Activated CD4-positive, alpha-beta T cell treated with anti-CD3 and anti-CD28 coated beads, Interleukin-2, amount 50 U/mL, for 4 hours (primary cell): ENCODE measurements around the gene PODXL2.
A peak's percentile ranks its signal among the peaks of the same experiment; 100 is the strongest.
"Not testable (repeated sequence)": the region's sequence is repeated elsewhere in the genome, so short reads cannot be mapped to it uniquely, and the experiment has no call there.

Source experiments
- DNase-seq, 2 experiments: peaks; one replicate each; pipeline ENCODE4 v3.0.0-alpha.2; 2020

PODXL2 gene

DNA sequence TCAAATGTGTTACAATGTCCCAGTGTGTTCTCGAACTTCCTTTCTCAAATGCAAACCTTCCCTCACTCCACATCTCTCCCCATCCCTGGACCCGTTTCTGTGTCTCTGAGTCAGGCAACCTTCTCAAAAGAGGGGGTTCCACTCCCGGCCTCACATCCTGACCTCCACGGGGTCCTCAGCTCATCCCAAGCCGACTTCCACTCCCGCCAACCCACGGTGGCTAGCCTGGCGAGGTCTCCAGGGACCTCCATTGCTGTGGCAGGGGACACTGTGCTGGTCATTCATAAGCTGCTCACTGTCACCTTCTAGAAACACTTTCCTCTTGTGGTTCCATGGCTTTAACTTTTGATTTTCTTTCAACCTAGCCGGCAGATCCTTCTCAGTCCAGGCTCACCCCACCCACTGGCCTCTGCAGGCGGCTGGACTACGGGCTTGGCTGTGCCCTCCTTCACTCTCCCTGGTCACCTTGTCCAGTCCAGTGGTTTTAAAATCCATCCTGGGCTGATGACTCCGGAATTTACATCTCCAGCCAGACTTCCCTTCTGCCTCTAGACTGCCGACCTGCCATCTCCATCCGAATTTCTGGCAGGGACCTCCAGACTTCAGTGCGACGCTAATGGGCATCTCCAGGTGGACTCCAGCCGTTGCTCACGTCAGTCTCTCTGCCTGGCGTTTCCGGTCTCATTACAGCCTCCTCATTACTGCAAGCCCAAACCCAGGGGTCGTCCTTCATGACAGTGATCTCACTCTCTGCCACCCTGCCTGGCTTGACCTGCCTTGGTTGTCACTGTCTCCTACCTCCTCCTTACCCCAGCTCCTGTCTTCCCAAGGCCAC, 63.7 kb downstream of the PODXL2 start:
- no peak for DNase-seq

GRCh38 chr3:127693336-127693843, 64.4 kb downstream of the PODXL2 start:
- no peak for DNase-seq

DNA sequence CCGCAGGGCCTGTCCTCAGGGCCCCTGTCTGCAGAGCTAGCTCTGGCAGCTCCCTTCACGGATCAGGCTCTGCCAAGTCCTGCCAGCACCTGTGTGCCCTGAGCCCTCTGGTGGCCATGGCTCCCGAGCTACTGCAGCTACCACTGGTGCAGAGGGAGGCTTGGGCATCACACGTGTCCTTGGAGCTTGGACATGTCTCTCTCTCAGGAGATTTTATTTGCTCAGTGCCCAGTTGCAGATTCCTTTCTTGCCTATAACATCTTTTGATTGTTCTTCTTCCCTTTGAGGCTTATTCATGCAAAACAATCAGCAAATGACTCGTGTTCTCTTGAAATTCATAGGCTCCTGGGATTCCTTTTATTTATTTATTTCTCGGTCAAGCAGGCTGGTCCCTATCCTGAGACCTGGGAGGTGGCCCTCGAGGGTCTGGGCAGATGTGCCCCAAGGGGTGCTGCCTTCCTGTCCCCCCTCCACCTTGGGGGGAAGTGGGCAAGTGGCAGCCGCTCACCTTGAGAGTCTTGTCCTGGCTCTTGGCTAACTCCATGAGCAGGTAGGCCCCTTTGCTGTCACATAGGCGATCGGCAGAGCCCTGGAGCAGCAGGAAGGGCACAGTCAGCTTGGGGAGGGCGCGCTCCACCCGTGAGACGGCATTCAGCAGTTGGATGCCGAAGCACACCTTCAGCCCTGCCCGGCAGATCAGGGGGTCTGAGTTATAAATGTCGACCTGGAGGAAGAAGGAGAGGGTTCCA, 65.7 kb downstream of the PODXL2 start:
- peak; percentile 30 to 31 for DNase-seq

GRCh38 chr3:127697551-127698240, 68.7 kb downstream of the PODXL2 start:
- peak; percentile 19 for DNase-seq

- no peak for DNase-seq
These were observed 69.3 kb downstream of the PODXL2 start for GRCh38 chr3:127698286-127698685.

GRCh38 chr3:127698691-127699415, 69.9 kb downstream of the PODXL2 start:
- no peak for DNase-seq

DNA sequence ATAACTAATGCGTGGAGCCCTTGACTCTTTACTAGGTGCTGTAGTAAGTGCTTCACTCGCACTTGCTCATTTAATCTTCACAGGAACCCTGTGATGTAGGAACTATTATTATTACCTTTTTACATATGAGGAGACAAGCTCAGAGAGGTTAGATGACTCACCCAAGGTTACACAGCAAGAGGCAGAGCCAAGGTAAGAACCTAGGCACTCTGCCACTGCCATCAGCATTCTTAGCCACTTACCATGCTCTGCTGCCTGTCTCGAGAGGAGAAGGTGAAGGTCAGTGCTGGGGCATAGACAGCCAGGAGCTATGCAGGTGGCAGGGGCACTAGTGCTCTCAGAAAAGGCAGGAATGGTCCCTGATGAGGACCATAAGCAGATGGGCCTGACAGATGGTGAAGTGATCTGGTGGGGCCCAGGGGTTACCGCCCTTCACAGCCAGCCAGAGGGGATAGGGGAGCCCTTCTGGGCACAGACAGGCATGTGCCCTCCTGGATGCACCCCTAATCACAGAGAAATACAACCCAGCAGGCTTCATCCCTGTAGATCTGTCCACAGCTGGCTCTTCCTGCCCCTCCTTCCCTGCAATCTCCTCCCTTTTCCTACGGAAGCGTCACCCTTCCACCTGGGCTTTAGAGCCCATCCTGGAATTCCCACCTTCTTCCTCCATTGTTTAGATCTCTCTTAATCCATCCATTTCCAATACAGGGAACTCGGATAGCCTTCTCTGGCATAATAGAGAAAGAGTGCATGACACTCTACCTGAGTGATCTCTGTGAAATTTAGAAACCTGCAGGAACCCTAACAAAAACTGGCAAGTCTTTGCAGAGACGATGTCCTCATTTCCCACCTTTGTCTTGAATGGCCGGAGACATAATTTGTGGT, 70.7 kb downstream of the PODXL2 start:
- no peak for DNase-seq

DNA sequence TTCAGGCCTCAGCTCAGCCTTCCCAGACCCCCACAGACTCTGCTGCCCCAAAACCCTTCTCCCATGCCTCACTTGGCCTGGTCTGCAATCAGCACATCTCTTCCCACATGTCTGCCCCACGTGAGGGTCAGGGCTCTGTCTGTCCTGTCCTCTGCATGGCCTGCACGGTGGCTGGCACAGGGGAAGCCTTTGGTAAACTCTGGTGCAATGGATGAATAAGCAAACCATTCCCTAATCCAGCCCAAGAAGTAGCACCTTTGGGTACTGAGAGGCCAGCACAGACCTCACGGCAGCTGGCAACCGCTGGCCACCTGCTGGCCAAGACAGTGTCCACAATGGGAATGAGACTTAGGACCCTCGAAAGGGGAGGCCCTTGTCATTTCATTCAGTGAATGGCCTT, 71.4 kb downstream of the PODXL2 start:
- no peak for DNase-seq

- DNase-seq, result no peak
These were observed 72.4 kb downstream of the PODXL2 start for GRCh38 chr3:127701280-127701911.

DNA sequence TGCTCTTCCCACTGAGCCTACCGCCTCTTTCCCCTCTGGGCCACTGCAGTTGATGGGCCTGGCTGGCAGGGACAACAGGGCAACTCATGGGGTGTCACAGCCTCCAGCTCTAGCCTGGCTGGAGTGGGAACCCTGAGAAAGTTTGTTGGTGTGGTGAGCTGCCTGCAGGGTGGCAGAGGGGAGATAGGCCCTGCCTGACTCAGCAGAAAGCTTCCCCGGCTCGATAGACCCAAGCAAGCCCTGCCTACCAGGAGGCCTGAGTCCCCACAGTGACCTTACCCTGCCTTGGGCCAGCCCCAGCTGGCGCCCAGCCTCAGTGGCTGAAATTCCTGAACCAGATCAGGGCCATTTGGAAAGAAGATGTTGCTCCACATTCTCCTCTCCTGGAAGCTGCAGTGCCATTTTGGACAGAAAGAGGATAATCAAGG, 73.2 kb downstream of the PODXL2 start:
- DNase-seq, result no peak

- DNase-seq, result not testable (repeated sequence)
These were observed 75.9 kb downstream of the PODXL2 start for GRCh38 chr3:127704840-127705239.

GRCh38 chr3:127706312-127706711, 77.3 kb downstream of the PODXL2 start:
- no peak for DNase-seq

DNA sequence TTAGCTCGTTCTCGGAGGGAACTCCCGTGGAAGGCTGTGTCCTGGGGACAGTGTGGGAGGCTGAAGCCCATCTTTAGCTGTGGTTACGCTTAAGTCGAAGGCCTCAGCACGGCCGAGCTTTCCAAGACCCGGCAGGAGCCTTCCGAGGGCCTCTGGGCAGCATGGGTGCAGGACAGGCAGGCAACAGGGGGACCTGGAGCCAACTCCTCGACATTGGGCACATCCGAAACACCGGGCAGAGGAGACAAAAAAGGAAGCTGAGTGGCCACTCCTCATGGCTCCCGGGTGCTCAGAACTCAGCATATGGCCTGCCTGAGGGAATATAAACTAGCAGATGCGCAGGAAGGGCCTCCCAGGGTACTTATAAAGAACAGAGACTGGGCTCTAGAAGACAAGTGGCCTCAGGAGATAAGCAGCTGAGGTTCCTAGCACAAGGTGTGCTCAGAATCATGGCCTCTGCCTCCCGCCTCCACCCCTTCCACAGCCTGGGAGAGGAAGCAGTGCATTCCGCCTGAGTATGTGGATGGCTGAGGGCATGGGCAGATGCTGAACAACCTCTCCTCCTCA, 77.9 kb downstream of the PODXL2 start:
- DNase-seq, result no peak

GRCh38 chr3:127707851-127708411, 78.9 kb downstream of the PODXL2 start:
- no peak for DNase-seq

DNA sequence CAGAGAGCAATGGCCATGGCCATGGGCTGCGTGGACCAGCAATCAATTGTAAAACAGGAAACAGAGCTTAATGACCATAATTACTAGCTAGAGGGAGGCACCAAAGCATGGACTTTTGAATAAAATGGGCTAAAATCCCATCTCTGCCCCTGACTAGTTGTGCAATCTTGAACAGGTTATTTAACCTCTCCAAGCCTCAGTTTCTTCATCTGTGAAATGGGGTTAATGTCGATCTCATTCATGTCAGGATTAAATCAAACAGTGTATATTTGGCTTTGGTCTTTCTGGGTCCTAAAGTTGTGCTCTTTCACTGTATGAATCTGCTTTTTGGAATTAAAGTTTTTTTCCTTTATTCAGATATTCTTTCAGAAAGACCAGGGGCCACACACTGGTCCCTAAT, 79.9 kb downstream of the PODXL2 start:
- DNase-seq, result no peak

DNA sequence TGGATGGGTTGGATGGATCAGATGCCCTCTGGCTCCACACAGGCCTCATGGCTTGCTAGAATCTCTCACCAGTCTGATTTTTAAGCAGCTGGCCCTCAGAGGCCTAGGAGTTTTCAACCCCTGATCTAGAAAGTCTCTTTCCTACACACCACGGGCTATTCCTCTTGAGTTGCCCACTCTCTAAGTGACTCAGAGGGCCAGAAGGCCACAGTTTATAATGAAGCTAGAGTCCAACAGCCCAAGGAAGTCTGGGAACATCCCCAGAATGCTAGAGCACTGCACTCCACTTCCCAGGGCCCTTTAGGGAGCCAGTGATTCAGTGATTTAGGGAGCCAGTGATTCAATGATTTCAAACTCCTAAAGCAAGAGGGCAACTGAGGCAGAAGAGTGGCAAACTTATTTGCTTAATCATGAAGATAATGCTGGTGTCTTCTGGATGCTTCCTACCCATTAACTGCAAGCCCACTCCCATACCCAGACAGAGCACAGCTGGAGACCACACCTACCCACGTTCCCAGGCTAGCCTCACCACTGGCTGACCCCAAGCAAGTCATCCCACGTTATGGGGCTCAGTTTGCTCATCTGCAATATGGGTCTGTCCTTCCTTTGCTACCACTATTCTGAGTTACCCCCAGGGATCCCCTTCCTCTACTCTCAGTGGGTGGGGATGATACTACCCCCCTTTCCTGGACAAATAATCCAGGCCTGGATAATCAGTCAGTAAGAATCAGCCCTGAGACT, 80.5 kb downstream of the PODXL2 start:
- DNase-seq, result no peak

DNA sequence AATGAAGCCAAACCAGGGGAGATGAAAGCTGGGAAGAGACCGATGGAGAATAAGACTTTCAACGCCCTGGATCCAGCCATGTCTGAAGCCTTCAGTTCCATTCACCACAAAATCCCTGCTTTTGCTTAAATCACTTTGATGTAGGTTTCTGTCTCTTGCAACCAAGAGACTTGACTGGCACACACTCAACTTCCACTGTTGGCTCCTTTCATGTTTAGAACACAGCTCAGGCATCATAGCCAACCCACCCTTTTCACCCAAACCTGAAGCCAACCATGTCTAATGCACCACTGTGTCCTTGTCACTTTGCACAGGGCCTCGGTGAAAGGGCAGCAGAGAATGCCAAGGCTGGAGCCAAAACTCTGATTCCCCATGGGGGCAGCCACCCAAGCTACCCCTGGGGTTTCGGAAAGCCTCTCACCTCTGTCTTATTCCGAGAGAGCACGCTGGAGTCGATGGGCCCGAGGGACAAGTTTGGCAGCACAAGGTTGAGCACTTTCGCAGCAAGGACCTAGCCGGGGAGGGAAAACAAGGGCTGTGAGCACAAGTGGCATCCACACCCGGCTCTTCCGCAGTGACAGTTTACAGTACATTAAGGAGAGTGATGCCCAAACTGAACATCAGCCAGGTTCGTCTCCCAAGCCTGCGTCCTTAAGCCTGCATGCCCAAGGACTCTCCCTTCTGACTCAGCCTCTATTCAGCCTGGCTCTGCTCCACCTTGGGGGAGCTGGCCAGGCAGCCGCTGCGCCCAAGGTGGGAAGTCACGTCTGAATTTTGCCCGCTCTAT, 81.4 kb downstream of the PODXL2 start:
- no peak for DNase-seq

DNA sequence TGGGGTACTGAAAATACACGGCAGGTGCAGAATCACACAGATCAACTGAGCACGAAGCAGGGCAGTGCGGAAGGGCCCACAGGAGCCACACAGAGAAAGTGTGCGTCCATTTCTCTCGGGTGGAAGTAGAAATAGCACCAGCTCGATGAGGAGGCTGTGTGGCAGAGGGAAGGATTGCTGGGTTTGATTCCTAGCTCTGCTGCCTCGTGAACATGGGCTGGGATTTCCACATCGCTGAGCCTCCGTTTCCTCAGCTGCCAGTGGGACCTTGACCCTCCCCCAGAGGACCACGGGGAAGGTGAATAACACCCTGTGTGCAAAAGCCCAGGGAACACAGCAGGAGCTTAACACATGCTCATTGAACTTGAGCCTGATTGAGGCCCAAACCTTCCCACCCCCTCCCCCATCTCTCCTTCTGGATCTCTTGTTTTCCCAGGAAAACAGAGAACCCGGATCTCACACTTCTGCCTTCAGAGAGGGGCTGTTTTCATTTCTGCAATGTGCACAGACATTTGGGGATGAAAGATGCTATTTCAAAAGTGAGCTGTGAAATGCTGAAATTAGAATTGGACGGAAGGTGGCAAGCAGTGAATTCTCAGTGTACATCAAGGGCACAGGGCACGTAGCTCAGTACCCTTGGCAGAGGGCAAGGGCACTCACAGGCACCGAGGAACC, 82.2 kb downstream of the PODXL2 start:
- DNase-seq, result no peak
